ENCODE data around the gene CCDC112. TPM values are rescaled to one million over a fixed set of nuclear protein-coding genes. Genes with fewer than 3 reads are reported as not detected.

The CCDC112 gene
- total and polyA plus RNA-seq, 2 of the 4 experiments (the other 2 are of a cell fraction) = 2.0 to 2.3 TPM

GRCh38 chr5:115319007-115319406, 22.6 kb upstream of the CCDC112 start:
- Histone ChIP-seq H3K18ac (ENCODE audit: low read depth, low read length) (no peak overlapping the region), H4K8ac (ENCODE audit: low read depth in 2 of 2, low read length in 2 of 2) (no peak overlapping the region), H3K9me1 (ENCODE audit: insufficient read depth, low read length) (no peaks in the 10 kb centered on the region), H3K9ac (ENCODE audit: low read depth, low read length) (no peak overlapping the region), H2BK120ac (ENCODE audit: low read depth, low read length) (no peak overlapping the region), H4K20me1 (ENCODE audit: insufficient read depth, low read length) (no peaks in the 10 kb centered on the region), H3K4ac (ENCODE audit: low read depth, low read length) (no peak overlapping the region), H2BK5ac (ENCODE audit: low read depth, low read length, poor library complexity, severe bottlenecking) (no peak overlapping the region), H2BK15ac (ENCODE audit: low read depth, low read length) (no peak overlapping the region), H3K14ac (replicated peaks; ENCODE audit: low read depth, low read length) (no peak overlapping the region), H3K4me1 (ENCODE audit: control insufficient read depth, insufficient read depth, low read length) (no peaks in the 10 kb centered on the region), H3K9me3 (ENCODE audit: control insufficient read depth, insufficient read depth, low read length) (no peaks in the 10 kb centered on the region), H3K23ac (ENCODE audit: low read depth, low read length) (no peak overlapping the region), H4K5ac (ENCODE audit: low read depth, low read length) (no peak overlapping the region), H3K56ac (ENCODE audit: extremely low read depth, insufficient read depth, low read length) (no peak overlapping the region), H3K27ac (ENCODE audit: insufficient read depth, low read length) (no peak overlapping the region), H2AFZ (replicated peaks; ENCODE audit: low read length, poor library complexity) (no peak overlapping the region), H3K4me2 (ENCODE audit: low read depth, low read length) (no peak overlapping the region), H2AK9ac (replicated peaks; ENCODE audit: low read depth, low read length, poor library complexity) (no peak overlapping the region), H3K36me3 (ENCODE audit: control insufficient read depth, insufficient read depth, low read length) (no peaks in the 10 kb centered on the region), H3K4me3 (ENCODE audit: insufficient read depth, low read depth, low read length) (no peak overlapping the region), H2BK20ac (ENCODE audit: low read depth, low read length) (no peak overlapping the region), H3K27me3 (ENCODE audit: control insufficient read depth, insufficient read depth, low read length) (0 out of 2 replicates have a peak, but pooled peaks cover 2% of the 10 kb centered on the region), H4K91ac (ENCODE audit: insufficient read depth, low read depth, low read length) (no peak overlapping the region), H3K79me1 (ENCODE audit: low read depth in 1 of 2, low read length in 2 of 2) (no peaks in the 10 kb centered on the region), H2AK5ac (ENCODE audit: low read depth, low read length) (no peak overlapping the region)
- no peak for ATAC-seq (ENCODE audit: low read depth)
- intact Hi-C loops (cut with micrococcal nuclease) (no loop called here), in situ Hi-C loops (cut with MboI; ENCODE audit: low sequenced_read_pairs) (loop anchor here (25.0 kb wide), 1 partner anchor 743 kb away; no protein-coding TSS in a partner anchor), dilution Hi-C loops (cut with HindIII; ENCODE audit: low sequenced_read_pairs, unreplicated experiment) (no loop called here)
- WGBS, 2 experiments (ENCODE audit: extremely low coverage in 2 of 2, insufficient read length in 1 of 2) = no CpG with 5 or more reads among the region's 1 CpG
- no peak for DNase-seq
- BruUV-seq (replicated peaks) = no TSS peak
- ChIA-PET CTCF (interaction anchor here (0.6 kb wide), 1 partner anchor 1982 kb away, joined by 3 read pairs; no protein-coding TSS in a partner anchor), POLR2A (ENCODE audit: unreplicated experiment) (no interaction called here)
- TF ChIP-seq BHLHE40 (IDR thresholded peaks at IDR 0.05; ENCODE audit: low read depth, low read length) (no peak), CEBPB (IDR thresholded peaks at IDR 0.05; ENCODE audit: low read depth, low read length) (no peak), ELK1 (IDR thresholded peaks at IDR 0.05; ENCODE audit: borderline replicate concordance, low read depth, low read length) (no peak), CHD1 (IDR thresholded peaks at IDR 0.05; ENCODE audit: low read depth, low read length) (no peak), FOS (IDR thresholded peaks at IDR 0.05; ENCODE audit: low read depth, low read length) (no peak), SMC3 (IDR thresholded peaks at IDR 0.05; ENCODE audit: low read depth, low read length) (no peak), NFE2L2 (IDR thresholded peaks at IDR 0.05; ENCODE audit: low read depth, low read length) (no peak), MAFK (IDR thresholded peaks at IDR 0.05; ENCODE audit: low read depth, low read length) (no peak), MXI1 (IDR thresholded peaks at IDR 0.05; ENCODE audit: borderline replicate concordance, low read depth, low read length) (no peak), MAZ (IDR thresholded peaks at IDR 0.05; ENCODE audit: borderline replicate concordance, low read depth, low read length) (no peak), RFX5 (IDR thresholded peaks at IDR 0.05; ENCODE audit: low read depth, low read length) (no peak), RAD21 (IDR thresholded peaks at IDR 0.05; ENCODE audit: low read length) (no peak), USF2 (IDR thresholded peaks at IDR 0.05; ENCODE audit: low read depth, low read length) (no peak), POLR2A (IDR thresholded peaks at IDR 0.05; ENCODE audit: low read depth, low read length) (no peak), CTCF (conservative IDR thresholded peaks at IDR 0.05; ENCODE audit: low read depth, low read length) (no peak), RCOR1 (IDR thresholded peaks at IDR 0.05; ENCODE audit: insufficient replicate concordance, low read length) (no peak)

Measured in IMR-90 (cell line).